NCI-H2081 (cell line): ENCODE results near the gene DXO.
"Not testable (repeated sequence)": the region's sequence is repeated elsewhere in the genome, so short reads cannot be mapped to it uniquely, and the experiment has no call there.

Experiments used
- DNase-seq, 2 experiments: peaks; one replicate each; lab custom pipeline; 2025; lab: John Stamatoyannopoulos, UW

Gene DXO

GRCh38 chr6:31971993-31972708, at the start of gene DXO:
DXO (minus strand) TSS chr6:31972138; CDS start chr6:31971675, 463 bp downstream.
- peak; percentile 97 to 98 for DNase-seq

DNA sequence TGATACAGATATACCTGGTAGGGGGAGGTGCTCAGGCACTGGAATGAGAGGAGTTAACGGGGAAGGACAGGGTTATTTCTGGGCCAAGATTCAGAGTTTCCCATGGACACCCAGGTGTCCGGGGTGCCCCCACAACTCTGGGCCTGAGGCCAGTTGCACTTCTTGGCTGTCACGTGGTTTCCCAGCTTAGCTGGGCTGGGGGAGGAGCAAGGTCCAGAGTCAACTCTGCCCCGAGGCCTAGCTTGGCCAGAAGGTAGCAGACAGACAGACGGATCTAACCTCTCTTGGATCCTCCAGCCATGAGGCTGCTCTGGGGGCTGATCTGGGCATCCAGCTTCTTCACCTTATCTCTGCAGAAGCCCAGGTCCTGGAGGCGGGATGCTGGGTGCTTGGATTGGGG, 42.6 kb upstream of the DXO start, which contains the start of gene C4B:
C4B (plus strand) TSS at position 249 of the 400 bp plus-strand sequence; CDS start at position 300, 51 bp downstream.
- not testable (repeated sequence) for DNase-seq

GRCh38 chr6:32013738-32014137, 41.8 kb upstream of the DXO start:
- DNase-seq = not testable (repeated sequence)

DNA sequence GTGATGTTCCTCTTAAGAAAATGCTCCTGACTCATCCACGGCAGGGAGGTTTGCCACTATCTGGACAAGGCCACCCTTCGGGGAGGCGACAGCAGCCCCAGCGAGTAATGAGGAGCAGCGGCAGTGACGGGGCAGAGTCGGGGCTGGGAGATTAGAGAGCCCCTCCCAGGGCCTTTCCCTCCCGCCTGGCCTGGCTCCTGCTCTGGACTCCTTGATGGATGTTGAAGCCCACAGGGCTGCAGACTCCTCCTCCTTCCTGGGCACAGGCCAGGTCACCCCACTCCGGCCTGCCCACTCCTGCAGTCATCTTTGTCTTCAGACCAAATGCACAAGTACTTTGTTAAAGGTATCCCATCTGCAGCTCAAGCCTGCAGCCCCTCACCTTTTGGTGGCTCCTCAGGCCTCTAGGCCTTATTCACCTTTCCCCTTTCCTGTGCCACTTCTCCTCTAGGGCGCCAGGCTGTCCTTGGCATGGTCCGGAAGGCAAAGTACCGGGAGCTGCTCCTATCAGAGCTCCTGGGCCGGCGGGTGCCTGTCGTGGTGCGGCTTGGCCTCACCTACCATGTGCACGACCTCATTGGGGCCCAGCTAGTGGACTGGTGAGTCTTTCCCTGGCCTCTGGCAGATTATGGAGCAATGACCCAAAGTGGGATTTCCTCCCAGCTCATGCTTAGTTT, 41.1 kb upstream of the DXO start:
- not testable (repeated sequence) for DNase-seq

GRCh38 chr6:32010856-32011530, 39.1 kb upstream of the DXO start:
- DNase-seq = not testable (repeated sequence)

- DNase-seq = not testable (repeated sequence)
Measured at GRCh38 chr6:32009537-32009936, 37.6 kb upstream of the DXO start.

DNA sequence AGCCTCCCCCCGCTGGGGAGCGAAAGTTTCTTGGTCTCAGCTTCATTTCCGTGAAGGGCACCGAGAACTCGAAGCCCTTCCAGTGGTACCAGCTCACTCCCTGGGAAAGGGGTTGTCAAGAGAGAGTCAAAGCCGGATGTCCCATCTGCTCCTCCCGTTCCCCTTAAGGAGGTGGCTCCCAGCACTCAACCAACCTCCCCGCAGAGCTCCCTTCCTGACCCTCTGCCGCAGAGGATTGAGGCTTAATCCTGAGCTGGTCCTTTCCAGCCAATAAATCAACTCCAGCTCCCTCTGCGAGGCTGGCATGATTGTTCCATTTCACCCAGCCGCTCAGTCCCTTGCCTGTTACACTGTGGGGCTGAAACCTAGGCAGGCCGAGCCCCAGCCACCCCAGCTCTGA, 36.7 kb upstream of the DXO start:
- DNase-seq = not testable (repeated sequence)

GRCh38 chr6:32008037-32008436, 36.1 kb upstream of the DXO start:
- DNase-seq = not testable (repeated sequence)

DNA sequence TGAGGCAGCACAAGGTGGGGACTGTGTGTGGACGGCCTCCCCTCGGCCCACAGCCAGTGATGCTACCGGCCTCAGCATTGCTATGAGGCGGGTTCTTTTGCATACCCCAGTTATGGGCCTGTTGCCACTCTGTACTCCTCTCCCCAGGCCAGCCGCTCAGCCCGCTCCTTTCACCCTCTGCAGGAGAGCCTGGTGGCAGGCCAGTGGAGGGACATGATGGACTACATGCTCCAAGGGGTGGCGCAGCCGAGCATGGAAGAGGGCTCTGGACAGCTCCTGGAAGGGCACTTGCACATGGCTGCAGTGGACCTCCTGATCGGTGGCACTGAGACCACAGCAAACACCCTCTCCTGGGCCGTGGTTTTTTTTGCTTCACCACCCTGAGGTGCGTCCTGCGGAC, 35.1 kb upstream of the DXO start:
- not testable (repeated sequence) for DNase-seq

GRCh38 chr6:32005991-32006529, 34.1 kb upstream of the DXO start:
- DNase-seq = not testable (repeated sequence)

GRCh38 chr6:32005538-32005880, 33.6 kb upstream of the DXO start:
- peak in 1 of 2 experiments; percentile 12 for DNase-seq

DNA sequence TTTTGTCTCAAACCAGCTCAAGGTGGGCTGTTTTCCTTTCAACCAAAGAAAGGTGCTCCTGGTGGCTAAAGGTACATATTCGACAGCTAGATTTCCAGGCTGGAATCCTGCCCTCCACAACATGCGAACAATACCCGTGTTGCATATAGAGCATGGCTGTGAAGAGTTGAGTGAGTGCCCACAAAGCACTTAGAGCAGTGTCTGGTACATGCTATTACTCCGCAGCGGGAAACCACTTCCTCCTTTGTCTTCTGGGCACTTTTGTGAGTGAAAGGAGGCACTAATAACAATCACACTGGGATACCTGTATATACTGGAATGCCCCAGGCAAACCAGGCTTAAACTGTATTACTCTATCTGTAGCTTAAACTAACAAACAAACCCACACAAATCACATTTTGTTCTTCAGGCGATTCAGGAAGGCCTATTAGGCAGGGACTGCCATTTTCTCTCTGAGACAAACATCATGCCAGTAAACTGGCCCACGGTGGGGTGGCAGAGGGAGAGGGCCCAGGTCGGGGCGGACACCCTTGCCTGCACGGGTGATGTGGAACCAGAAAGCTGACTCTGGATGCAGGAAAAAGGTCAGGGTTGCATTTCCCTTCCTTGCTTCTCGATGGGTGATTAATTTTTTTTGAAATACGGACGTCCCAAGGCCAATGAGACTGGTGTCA, 33.1 kb upstream of the DXO start:
- DNase-seq = peak in 1 of 2 experiments; percentile 41

DNA sequence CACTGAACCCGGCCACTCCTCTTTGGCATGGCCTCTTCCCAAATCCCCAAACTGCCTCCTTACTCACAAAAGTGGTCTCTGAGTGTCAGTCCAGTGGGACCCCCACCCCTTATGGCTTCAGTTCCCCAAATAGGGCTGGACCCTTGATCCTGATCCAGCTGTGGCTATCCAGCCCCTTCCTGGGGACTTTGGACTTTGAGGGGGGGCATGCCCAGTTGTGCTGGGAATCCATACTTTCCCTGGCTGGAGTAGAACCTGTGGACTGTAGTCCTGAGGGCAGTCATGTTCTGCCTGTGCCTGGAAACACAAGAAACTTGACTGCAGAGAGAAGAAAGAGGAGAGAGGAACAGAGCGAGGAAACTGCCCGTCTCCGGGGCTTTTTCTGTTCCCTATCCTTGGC, 32.5 kb upstream of the DXO start:
- DNase-seq = not testable (repeated sequence)

GRCh38 chr6:32003301-32003700, 31.4 kb upstream of the DXO start:
- DNase-seq = not testable (repeated sequence)

- not testable (repeated sequence) for DNase-seq
Measured at GRCh38 chr6:32002546-32003268, 30.8 kb upstream of the DXO start.

- not testable (repeated sequence) for DNase-seq
Measured at GRCh38 chr6:31996385-31996784, 24.4 kb upstream of the DXO start.

- not testable (repeated sequence) for DNase-seq
Measured at GRCh38 chr6:31994421-31994820, 22.5 kb upstream of the DXO start.

GRCh38 chr6:31989363-31989762, 17.4 kb upstream of the DXO start:
- DNase-seq = not testable (repeated sequence)

DNA sequence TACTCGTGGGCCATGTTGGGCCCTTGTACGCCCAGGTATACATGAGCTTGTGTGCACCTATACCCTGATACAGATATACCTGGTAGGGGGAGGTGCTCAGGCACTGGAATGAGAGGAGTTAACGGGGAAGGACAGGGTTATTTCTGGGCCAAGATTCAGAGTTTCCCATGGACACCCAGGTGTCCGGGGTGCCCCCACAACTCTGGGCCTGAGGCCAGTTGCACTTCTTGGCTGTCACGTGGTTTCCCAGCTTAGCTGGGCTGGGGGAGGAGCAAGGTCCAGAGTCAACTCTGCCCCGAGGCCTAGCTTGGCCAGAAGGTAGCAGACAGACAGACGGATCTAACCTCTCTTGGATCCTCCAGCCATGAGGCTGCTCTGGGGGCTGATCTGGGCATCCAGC, 9.8 kb upstream of the DXO start, which contains the start of gene C4A:
C4A (plus strand) TSS at position 314 of the 400 bp plus-strand sequence; CDS start at position 365, 51 bp downstream.
- not testable (repeated sequence) for DNase-seq

GRCh38 chr6:31980998-31981397, 9.1 kb upstream of the DXO start:
- DNase-seq = not testable (repeated sequence)
